K562 (cell line): ENCODE data around the gene MYOM1. TPM values are rescaled to one million over a fixed set of nuclear protein-coding genes. Genes with fewer than 3 reads are reported as not detected.

Experiments used
- BRD4 ChIP-seq: fragments of 200-600 bp; sonication (generic); IDR thresholded peaks from 2 replicates; pipeline ENCODE4 v1.6.1; 2017; ENCODE audit warnings: inconsistent platforms
- CC2D1A ChIP-seq: fragments of 450-650 bp; IDR thresholded peaks from 2 replicates; pipeline ENCODE4 v1.6.1; 2017; ENCODE audit warnings: mild to moderate bottlenecking
- ELF2 ChIP-seq: fragments of 250-450 bp; sonication (Bioruptor Pico); IDR thresholded peaks from 2 replicates; pipeline ENCODE4 v1.5.0; 2021; ENCODE audit warnings: mild to moderate bottlenecking
- ELK3 ChIP-seq: fragments of 450-650 bp; formaldehyde crosslinking; IDR thresholded peaks from 2 replicates; pipeline ENCODE4 v1.4.0; 2020; ENCODE audit warnings: mild to moderate bottlenecking
- GTF2A2 ChIP-seq: IDR thresholded peaks from 2 replicates; pipeline ENCODE4 v1.6.1; 2016; ENCODE audit warnings: mild to moderate bottlenecking, missing genetic modification characterization, missing compliant biosample characterization
- ID3 ChIP-seq, 2 experiments: fragments of 250-450 bp in 1 of 2; fragments of 450-650 bp in 1 of 2; sonication (Bioruptor Pico) in 1 of 2; IDR thresholded peaks; 2 replicates each; pipeline versions ENCODE4 v1.6.1 to v1.8.0; 2016 to 2021; ENCODE audit warnings: mild to moderate bottlenecking in 2 of 2, moderate library complexity in 2 of 2, missing compliant biosample characterization in 1 of 2, missing genetic modification characterization in 1 of 2
- MECOM ChIP-seq: fragments of 250-450 bp; sonication (Bioruptor Pico); IDR thresholded peaks from 2 replicates; pipeline ENCODE4 v1.8.0; 2022; ENCODE audit warnings: inconsistent platforms
- NCOA2 ChIP-seq, 2 experiments: fragments of 450-650 bp; IDR thresholded peaks; 2 replicates each; pipeline ENCODE4 v1.6.1; 2018; ENCODE audit warnings: mild to moderate bottlenecking in 2 of 2, moderate library complexity in 1 of 2; ENCODE audit not compliant: partially characterized antibody in 2 of 2
- NFIX ChIP-seq: fragments of 250-450 bp; sonication (Bioruptor Pico); IDR thresholded peaks from 2 replicates; pipeline ENCODE4 v1.4.0; 2020; ENCODE audit warnings: low read depth, mild to moderate bottlenecking, moderate library complexity
- PHB2 ChIP-seq: fragments of 450-650 bp; IDR thresholded peaks from 2 replicates; pipeline ENCODE4 v1.6.1; 2017; ENCODE audit warnings: low read depth
- PHF21A ChIP-seq: fragments of 450-650 bp; IDR thresholded peaks from 2 replicates; pipeline ENCODE4 v1.6.1; 2017; ENCODE audit warnings: low read depth, borderline replicate concordance
- STAT6 ChIP-seq: sonication (generic); formaldehyde crosslinking; IDR thresholded peaks from 2 replicates; pipeline ENCODE4 v1.8.1; 2023; ENCODE audit warnings: mild to moderate bottlenecking, missing genetic modification reagents
- TAF9B ChIP-seq: fragments of 450-650 bp; IDR thresholded peaks from 2 replicates; pipeline ENCODE4 v1.6.1; 2018; ENCODE audit warnings: mild to moderate bottlenecking; ENCODE audit not compliant: partially characterized antibody
- TCF3 ChIP-seq: sonication (generic); formaldehyde crosslinking; IDR thresholded peaks from 2 replicates; pipeline ENCODE4 v1.4.0; 2020; ENCODE audit warnings: mild to moderate bottlenecking, missing genetic modification reagents
- TCFL5 ChIP-seq: fragments of 250-450 bp; sonication (Bioruptor Pico); conservative IDR thresholded peaks from 2 replicates; pipeline ENCODE4 v1.6.1; 2021; ENCODE audit warnings: mild to moderate bottlenecking, moderate library complexity, matching md5 sums
- THRAP3 ChIP-seq: fragments of 450-650 bp; IDR thresholded peaks from 2 replicates; pipeline ENCODE4 v1.6.1; 2016; ENCODE audit warnings: mild to moderate bottlenecking, inconsistent platforms, borderline replicate concordance
- TOE1 ChIP-seq, 2 experiments: fragments of 450-650 bp in 1 of 2; sonication (generic) in 1 of 2; formaldehyde crosslinking in 1 of 2; IDR thresholded peaks; 2 replicates each; pipeline versions ENCODE4 v1.7.1 to v1.8.0; 2016 to 2022; ENCODE audit warnings: borderline replicate concordance in 2 of 2, mild to moderate bottlenecking in 2 of 2, antibody characterized with exemption in 1 of 2, inconsistent platforms in 1 of 2, low read depth in 1 of 2, missing genetic modification reagents in 1 of 2, moderate library complexity in 1 of 2
- XRCC5 ChIP-seq: fragments of 200-400 bp; formaldehyde crosslinking; IDR thresholded peaks from 2 replicates; pipeline ENCODE4 v1.6.1; 2017; ENCODE audit warnings: low read depth, mild to moderate bottlenecking, low read length
- ZBTB26 ChIP-seq: fragments of 450-650 bp; formaldehyde crosslinking; IDR thresholded peaks from 2 replicates; pipeline ENCODE4 v1.4.0; 2022; ENCODE audit warnings: missing genetic modification characterization
- polyA plus RNA-seq, 8 experiments: library from polyadenylated mRNA; depleted of rRNA in 4 of 8; stranded (reverse) in 5 of 8; unstranded in 3 of 8; fragments of >200 nt; fragmentation: Nextera tagmentation in 2 of 8; fragmentation: Illumina TruSeq in 1 of 8; extraction: Ambion mirVana in 2 of 8; extraction: Trizol in 1 of 8; gene quantifications; 2 replicates each; pipeline versions ENCODE4 v1.2.1 to v1.2.3, GENCODE V29; 2011 to 2014; ENCODE audit warnings: inconsistent platforms in 1 of 8, missing spikeins in 1 of 8
- total RNA-seq, 7 experiments: library from RNA; depleted of rRNA in 6 of 7; stranded (reverse); fragments of >200 nt in 6 of 7; fragmentation: Illumina TruSeq in 2 of 7; extraction: Trizol in 2 of 7; gene quantifications; 2 replicates each; pipeline versions ENCODE4 v1.2.1 to v1.2.3, GENCODE V29; 2011 to 2021; ENCODE audit warnings: low replicate concordance in 1 of 7

The MYOM1 gene
- total and polyA plus RNA-seq, 9 of the 15 experiments (the other 6 are each of a cell fraction or from before 2014, with no cell fraction given): 0.01 to 0.62 (median 0.25) TPM

GRCh38 chr18:3186678-3187658, 32.8 kb downstream of the MYOM1 start (continued):
- no peak for TF ChIP-seq STAT6
- no peak for TF ChIP-seq TAF9B
- TF ChIP-seq ZBTB26 (CRISPR knock-in tag): 0 out of 2 replicates have a peak, but pooled peaks have one; percentile 24
- no peak for TF ChIP-seq XRCC5
- peak; percentile 38; the same call in 1 of the 2 replicates for TF ChIP-seq CC2D1A
- peak; percentile 68; the same call in 1 of the 2 replicates for TF ChIP-seq PHB2
- peak; percentile 97 for TF ChIP-seq TOE1 (IDR thresholded peaks at IDR 0.05; ENCODE audit: borderline replicate concordance)
- no peak for TF ChIP-seq TOE1 (CRISPR knock-in tag; IDR thresholded peaks at IDR 0.05; ENCODE audit: borderline replicate concordance, low read depth)
- no peak for TF ChIP-seq GTF2A2 (tag)
- TF ChIP-seq MECOM: peak; percentile 64; the same call in 1 of the 2 replicates
- no peak for TF ChIP-seq TCF3 (CRISPR knock-in tag)
- TF ChIP-seq ELF2: no peak
- TF ChIP-seq NFIX (CRISPR knock-in tag): no peak
- peak; percentile 86; the same call in 1 of the 2 replicates for TF ChIP-seq THRAP3
- TF ChIP-seq TCFL5: no peak
- TF ChIP-seq ELK3 (CRISPR knock-in tag): no peak
- TF ChIP-seq BRD4: no peak
- TF ChIP-seq ID3 (CRISPR knock-in tag; IDR thresholded peaks at IDR 0.05): no peak
- TF ChIP-seq ID3 (tag; IDR thresholded peaks at IDR 0.05): 0 out of 2 replicates have a peak, but pooled peaks have one; percentile 28
- TF ChIP-seq NCOA2 (IDR thresholded peaks at IDR 0.05; ENCODE audit: partially characterized antibody in 2 of 2): peak in 1 of 2 experiments; percentile 28
- peak; percentile 64; the same call in 1 of the 2 replicates for TF ChIP-seq PHF21A
